GM18498 (cell line): ENCODE data around the gene TEK.
"Not testable (repeated sequence)": the region's sequence is repeated elsewhere in the genome, so short reads cannot be mapped to it uniquely, and the experiment has no call there.

Source experiments
- ATAC-seq: cut with Tn5 transposase; IDR thresholded peaks from one replicate; pipeline ENCODE4 v1.9.1; 2021; ENCODE audit warnings: mild to moderate bottlenecking, moderate library complexity; ENCODE audit not compliant: unreplicated experiment

TEK gene

DNA sequence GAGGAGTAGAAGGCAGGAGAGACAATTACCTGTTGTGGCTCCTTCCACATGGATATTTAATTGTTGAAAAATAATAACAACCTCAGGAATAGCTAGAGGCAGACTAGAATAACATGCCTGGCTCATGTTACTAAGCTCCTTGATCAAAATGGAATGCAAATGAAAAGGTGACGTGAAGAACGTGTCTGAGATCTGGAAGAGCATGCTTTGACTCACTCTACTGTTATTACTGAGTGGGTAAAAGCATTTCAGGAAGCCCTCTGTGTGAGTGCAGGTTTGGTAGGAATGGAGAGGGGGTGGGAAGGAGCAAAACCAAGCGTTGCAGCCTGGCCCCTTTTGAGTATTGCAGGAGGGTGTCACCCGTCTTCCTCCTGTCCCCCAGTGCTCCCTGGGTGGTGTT, 103.2 kb downstream of the TEK start:
- ATAC-seq = no peak

DNA sequence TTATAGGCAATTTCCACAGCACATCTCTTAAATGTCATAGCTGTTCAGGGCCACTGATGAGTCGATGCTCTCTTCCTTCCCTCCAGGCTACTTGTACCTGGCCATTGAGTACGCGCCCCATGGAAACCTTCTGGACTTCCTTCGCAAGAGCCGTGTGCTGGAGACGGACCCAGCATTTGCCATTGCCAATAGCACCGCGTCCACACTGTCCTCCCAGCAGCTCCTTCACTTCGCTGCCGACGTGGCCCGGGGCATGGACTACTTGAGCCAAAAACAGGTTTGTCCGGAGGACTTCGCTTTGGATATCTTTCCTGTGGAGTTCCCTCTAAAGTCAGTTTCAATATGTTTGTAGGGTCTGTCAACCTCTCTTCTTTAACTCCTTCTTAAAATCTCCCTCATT, 103.6 kb downstream of the TEK start:
- no peak for ATAC-seq

DNA sequence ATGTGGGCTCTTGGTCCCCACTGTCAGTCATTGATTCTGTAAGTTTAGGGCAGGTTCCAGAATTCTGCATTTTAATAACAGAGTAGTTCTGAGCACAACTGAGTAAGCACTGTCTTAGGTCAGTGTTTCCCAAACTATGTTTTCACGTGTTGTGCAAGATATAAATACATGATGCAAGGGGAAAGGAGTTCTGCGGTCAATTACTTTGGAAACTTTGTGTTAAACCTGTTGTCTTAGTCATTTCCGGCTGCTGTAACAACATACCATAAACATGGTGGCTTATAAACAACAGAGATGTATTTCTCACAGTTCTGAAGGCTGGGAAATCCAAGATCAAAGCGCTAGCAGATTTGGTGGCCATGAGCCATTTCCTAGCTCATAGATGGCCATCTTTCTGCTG, 118.2 kb downstream of the TEK start:
- ATAC-seq = no peak

DNA sequence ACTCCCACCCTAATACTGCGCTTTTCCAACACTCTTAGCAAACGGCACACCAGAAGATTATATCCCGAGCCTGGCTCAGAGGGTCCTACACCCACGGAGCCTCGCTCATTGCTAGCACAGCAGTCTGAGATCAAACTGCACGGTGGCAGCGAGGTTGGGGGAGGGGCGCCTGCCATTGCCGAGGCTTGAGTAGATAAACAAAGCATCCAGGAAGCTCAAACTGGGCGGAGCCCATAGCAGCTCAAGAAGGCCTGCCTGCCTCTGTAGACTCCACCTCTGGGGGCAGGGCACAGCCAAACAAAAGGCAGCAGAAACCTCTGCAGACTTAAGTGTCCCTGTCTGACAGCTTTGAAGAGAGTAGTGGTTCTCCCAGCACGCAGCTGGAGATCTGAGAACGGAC, 130.6 kb downstream of the TEK start:
- ATAC-seq = not testable (repeated sequence)

DNA sequence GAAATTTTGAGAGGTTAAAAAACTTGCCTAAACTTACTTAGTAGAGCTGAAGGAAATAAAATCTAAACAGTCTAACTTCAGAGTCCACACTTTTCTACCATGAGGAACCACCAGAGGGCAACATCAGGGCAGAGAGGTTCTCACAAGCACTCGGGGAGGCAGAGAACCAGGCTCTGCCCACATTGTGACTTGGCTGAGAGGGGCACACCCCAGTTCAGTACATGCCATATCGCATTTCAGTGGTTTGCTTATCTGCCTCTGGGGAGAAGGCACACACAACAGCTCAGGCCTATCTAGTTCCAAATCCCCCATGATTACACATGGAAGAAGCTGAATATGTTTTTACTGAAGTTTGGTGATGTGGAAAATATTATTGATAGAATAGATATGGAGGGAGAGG, 138.7 kb downstream of the TEK start:
- ATAC-seq = peak; percentile 85

DNA sequence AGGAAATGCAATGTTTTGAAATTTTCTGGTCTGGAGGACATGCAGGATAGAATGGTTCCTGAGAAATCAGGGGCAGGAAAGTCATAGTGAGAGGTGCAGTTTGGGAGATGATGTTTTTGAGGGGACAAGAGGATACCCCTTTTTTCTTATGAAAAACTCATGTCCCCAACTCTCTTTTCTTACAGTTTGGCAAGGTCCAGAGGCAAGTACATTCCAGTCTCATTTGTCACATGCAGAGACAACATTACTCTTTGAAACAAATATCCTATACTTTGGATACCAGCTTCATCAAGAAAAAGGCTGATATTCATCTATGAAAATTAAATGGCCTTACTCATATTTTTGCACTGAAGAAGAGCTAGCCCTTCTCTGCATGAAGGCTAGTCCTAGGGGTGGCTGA, 139.7 kb downstream of the TEK start:
- no peak for ATAC-seq

DNA sequence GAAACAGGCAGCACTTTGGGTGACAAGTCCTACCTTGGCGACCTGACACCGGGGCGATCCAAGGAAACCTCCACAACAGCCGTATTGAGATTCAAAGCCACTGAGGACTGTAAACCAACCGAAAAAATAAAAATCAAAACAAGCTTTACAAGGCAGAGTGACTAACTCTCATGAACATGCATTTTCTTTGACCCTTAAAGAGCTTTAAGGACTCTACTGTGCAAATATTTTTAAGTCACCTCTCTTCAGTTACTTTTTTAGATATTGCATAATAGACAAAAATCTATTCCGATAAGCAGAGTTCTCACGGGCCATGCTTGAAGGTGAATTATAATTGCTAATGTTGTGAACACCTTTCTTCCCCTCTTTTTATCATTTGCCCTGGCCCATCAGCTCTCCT, 149.6 kb downstream of the TEK start:
- no peak for ATAC-seq

DNA sequence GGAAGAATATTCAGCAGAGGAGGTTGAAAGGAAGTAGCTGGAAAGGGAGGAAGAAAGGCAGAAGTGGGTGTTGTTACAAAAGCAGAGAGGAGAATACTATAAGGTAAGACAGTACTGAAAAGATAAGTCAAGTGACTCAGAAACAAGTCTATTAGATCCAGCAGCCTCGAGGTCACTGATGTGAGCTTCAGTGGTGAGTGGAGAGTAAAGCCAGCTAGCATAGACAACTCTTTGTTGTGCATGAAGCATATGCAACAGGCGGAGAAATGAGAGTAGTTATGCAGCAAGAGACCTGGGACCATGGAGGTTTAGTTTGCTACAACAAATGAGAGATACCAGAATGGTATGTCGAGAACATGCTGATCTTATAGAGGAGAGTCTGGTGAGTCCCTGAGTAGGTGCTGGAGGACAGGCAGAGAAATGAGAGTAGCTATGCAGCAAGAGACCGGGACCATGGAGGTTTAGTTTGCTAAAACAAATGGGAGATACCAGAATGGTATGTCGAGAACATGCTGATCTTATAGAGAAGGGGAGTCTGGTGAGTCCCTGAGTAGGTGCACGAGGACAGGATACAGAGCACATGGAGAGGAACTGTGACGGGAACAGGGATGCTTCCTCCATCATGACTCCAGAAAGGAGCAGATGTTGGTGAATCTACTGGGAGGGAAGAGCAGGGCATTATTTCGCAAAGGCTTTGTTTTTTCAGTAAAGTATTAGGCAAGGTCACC, 151.9 kb downstream of the TEK start:
- no peak for ATAC-seq

DNA sequence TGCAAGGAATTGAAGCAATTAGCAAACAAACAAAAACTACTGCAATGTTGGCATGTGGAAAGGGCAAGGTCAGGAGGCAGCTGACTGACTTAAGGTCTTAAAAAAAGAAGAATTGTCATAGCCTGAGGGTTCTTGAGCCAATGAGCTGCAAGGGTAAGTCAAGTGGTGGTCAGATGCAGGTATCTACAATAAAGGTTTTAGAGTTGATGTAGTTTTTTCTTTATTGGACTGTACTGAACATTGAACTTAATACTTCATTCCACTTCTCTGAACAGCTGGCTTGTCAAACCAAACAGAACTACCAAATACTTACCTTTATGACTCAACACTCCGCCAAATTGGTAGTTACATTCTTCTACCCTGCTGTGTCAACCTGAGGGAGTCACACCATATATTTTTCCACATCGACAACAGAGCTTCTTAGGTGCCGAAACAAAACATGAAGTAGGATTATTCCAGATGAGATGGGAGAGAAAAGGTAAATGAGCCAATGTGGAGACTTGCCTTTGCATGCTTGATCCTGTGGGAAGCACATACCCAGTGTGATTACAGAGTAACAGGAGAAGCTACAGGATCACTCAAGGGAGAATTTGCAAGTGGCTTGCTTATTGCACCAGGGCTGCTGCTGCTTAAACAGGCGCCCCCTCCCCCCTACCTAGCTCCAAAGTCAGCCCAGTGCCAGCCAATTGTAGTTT, 152.6 kb downstream of the TEK start:
- ATAC-seq = no peak

DNA sequence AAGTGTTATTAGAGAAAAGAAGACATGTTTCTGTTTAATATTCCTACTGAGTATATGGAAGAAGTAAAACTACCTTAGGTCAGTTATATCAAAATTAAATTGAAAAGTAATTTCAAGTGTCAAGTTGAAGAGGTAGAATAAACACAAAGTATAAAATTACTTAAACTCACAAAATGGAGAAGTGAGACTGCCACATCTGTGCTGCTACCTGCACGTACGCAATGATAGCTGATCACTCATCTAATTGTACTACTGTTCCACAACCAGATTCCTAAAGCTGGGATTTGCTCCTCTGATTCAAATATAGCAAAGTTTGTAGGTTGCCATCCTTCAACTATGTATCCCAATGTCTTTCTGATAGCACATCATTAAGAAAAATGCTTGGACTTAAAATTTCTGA, 163.1 kb downstream of the TEK start:
- no peak for ATAC-seq

DNA sequence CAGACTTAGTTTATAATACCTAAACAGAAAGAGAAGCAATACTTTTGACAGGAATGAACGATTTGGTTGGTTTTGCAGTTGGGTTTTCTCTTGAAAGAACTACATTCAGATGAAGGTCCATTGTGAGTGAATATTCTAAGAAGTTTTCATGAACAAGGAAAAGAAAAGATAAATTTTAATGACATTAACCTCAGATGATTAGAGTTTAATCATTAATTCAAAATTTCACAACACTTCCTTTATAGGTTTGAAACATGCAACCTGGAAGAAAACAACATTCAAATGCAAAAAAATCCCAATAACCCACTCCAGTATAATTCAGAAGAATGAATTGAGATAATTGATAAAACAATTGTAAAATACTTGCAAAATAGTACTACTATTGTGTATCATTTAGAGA, 164.2 kb downstream of the TEK start:
- ATAC-seq = no peak

DNA sequence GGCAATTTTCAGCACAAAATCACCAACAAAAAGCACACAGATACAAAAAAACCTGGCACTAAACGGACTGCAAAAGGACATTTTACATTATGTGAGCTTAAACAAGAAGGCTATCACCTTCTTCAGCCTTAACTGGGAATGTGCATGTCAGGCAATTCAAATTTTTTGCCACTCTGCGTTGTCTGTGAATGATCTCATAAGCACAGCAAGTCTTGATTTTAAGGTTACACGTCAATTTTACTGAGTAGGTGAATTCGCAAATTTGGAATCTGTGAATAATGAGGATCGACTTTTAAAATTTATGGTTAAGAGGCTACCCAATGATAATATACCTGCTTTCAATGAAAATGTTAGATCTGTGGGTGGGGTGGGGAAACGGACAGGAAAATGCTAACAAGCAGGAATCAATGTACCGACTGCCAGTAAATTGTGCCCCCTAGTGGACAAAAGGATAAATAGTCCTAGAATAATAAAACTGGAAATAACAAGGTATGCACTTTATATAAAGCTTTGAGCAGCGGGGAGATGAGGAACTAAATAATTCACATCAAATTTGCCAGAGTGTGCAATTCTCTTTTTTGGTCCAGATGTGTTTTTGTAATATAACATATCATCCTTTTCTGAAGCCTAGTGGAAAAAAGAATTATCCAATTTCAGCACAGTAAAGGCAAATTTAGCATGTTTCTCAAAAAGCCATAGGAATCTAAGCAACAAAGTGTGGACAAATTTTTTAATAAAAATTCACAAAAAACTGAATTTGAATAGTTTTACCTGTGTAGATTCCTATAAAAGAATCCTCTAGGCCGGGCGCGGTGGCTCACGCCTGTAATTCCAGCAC, 167.4 kb downstream of the TEK start:
- ATAC-seq = no peak

DNA sequence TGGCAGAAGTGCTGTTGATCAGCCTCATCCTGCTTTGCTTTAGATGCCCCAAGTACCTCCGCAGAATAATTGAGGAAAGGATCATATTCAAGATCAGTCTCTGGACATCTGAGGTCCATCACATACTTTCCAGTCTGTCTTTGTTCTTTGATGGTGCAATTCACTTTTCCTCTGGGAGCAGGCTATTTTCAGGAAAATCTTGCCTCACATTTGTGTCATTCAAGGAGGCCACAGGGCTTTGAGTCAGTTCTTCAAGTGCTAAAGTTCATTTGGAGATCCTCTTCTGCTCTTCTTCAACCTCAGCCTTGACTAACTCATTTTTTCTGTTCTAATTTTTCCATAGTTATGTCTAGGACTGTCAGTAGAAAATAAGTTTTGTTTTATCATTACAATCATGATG, 169.3 kb downstream of the TEK start:
- no peak for ATAC-seq

DNA sequence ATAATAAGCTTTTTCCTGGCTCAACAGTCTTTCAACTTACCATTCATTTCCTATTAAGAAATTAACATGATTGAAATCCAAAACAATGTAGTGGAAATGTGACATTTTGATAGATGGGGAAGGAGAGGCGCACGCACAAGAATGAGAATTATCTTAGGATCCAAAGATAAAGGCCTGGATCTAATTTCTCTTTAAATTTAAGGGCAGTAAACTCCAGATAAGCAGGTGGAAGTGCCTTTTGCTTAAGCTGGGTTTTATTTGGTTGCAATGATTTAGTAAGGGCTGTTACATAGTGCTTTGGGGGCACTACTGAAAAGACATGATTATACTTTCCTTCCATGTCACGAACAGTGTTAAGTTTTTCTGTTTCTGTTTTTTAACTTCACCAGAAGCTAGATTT, 170.6 kb downstream of the TEK start:
- no peak for ATAC-seq
